WTC11 (cell line): ENCODE measurements around the gene EFHC2. TPM values are rescaled to one million over a fixed set of nuclear protein-coding genes. Genes with fewer than 3 reads are reported as not detected.
"Not testable (repeated sequence)": the region's sequence is repeated elsewhere in the genome, so short reads cannot be mapped to it uniquely, and the experiment has no call there.

ENCODE experiments used
- ATAC-seq: fragments of 200-7000 bp; cut with Tn5 transposase; 2 replicates; pipeline ENCODE4 v1.10.0; 2021; ENCODE audit warnings: mild to moderate bottlenecking, moderate library complexity
- CTCF ChIA-PET: fragments of 300-600 bp; sonication (Branson Sonifier 250); formaldehyde crosslinking; loops from one replicate; lab custom pipeline; 2021; ENCODE audit warnings: antibody characterized with exemption; lab: Charles Lee
- POLR2A ChIA-PET: fragments of 350-600 bp; sonication (Branson Sonifier 250); formaldehyde crosslinking; loops from one replicate; lab custom pipeline; 2021; ENCODE audit warnings: antibody characterized with exemption; lab: Charles Lee
- DNase-seq: peaks from one replicate; pipeline ENCODE4 v3.0.0; 2021; ENCODE audit warnings: low spot score
- H3K27ac Mint-ChIP-seq: 2 replicates; pipeline ENCODE4 v1.8.0; 2021; ENCODE audit warnings: mixed read lengths
- H3K27me3 Mint-ChIP-seq: 2 replicates; pipeline ENCODE4 v1.8.0; 2021; ENCODE audit warnings: low read depth, mild to moderate bottlenecking, moderate library complexity, mixed read lengths
- H3K36me3 Mint-ChIP-seq: 2 replicates; pipeline ENCODE4 v1.8.0; 2021; ENCODE audit warnings: mixed read lengths
- H3K4me1 Mint-ChIP-seq: 2 replicates; pipeline ENCODE4 v1.8.0; 2022; ENCODE audit warnings: mixed read lengths
- H3K4me3 Mint-ChIP-seq: 2 replicates; pipeline ENCODE4 v1.8.0; 2021; ENCODE audit warnings: mild to moderate bottlenecking, moderate library complexity, mixed read lengths
- H3K9me3 Mint-ChIP-seq: 2 replicates; pipeline ENCODE4 v1.8.0; 2021; ENCODE audit warnings: mixed read lengths
- CBFB ChIP-seq: sonication (generic); formaldehyde crosslinking; IDR thresholded peaks from 2 replicates; pipeline ENCODE4 v1.8.1; 2022; ENCODE audit warnings: mild to moderate bottlenecking, low read depth, missing genetic modification reagents
- FOXK1 ChIP-seq: sonication (generic); formaldehyde crosslinking; IDR thresholded peaks from 2 replicates; pipeline ENCODE4 v1.8.0; 2022; ENCODE audit warnings: mild to moderate bottlenecking, moderate library complexity, missing genetic modification reagents
- FOXP4 ChIP-seq: sonication (generic); formaldehyde crosslinking; IDR thresholded peaks from 2 replicates; pipeline ENCODE4 v1.8.0; 2022; ENCODE audit warnings: mild to moderate bottlenecking, missing genetic modification reagents
- GABPB1 ChIP-seq: sonication (generic); formaldehyde crosslinking; IDR thresholded peaks from 2 replicates; pipeline ENCODE4 v1.8.1; 2023; ENCODE audit warnings: mild to moderate bottlenecking, missing genetic modification reagents
- GTF2I ChIP-seq: fragments of 250-450 bp; sonication (Bioruptor Pico); conservative IDR thresholded peaks from 2 replicates; pipeline ENCODE4 v1.4.0; 2021; ENCODE audit warnings: mild to moderate bottlenecking
- IRF1 ChIP-seq: sonication (generic); formaldehyde crosslinking; IDR thresholded peaks from 2 replicates; pipeline ENCODE4 v1.8.0; 2023; ENCODE audit warnings: missing genetic modification reagents
- OVOL2 ChIP-seq: fragments of 250-450 bp; sonication (Bioruptor Pico); IDR thresholded peaks from 2 replicates; pipeline ENCODE4 v1.9.0; 2021; ENCODE audit warnings: mild to moderate bottlenecking, borderline replicate concordance
- PREB ChIP-seq: sonication (generic); formaldehyde crosslinking; IDR thresholded peaks from 2 replicates; pipeline ENCODE4 v1.8.1; 2022; ENCODE audit warnings: mild to moderate bottlenecking, missing genetic modification reagents, moderate library complexity, borderline replicate concordance
- SMAD3 ChIP-seq: sonication (generic); formaldehyde crosslinking; IDR thresholded peaks from 2 replicates; pipeline ENCODE4 v1.8.0; 2022; ENCODE audit warnings: missing genetic modification reagents, mild to moderate bottlenecking, borderline replicate concordance
- ZNF281 ChIP-seq: sonication (generic); formaldehyde crosslinking; IDR thresholded peaks from 2 replicates; pipeline ENCODE4 v1.8.0; 2023; ENCODE audit warnings: mild to moderate bottlenecking, missing genetic modification reagents
- ZNF396 ChIP-seq: fragments of 250-450 bp; sonication (Bioruptor Pico); IDR thresholded peaks from 2 replicates; pipeline ENCODE4 v1.8.0; 2021; ENCODE audit warnings: mild to moderate bottlenecking, moderate library complexity, borderline replicate concordance
- ZNF423 ChIP-seq: fragments of 250-450 bp; sonication (Bioruptor Pico); IDR thresholded peaks from 2 replicates; pipeline ENCODE4 v2.1.2; 2022; ENCODE audit warnings: mild to moderate bottlenecking, moderate library complexity
- ZNF532 ChIP-seq: fragments of 250-450 bp; sonication (Bioruptor Pico); IDR thresholded peaks from 2 replicates; pipeline ENCODE4 v1.9.0; 2021; ENCODE audit warnings: mild to moderate bottlenecking, borderline replicate concordance
- total RNA-seq: library from RNA; stranded (reverse); gene quantifications from 3 replicates; pipeline ENCODE4 v1.2.3, GENCODE V29; 2021

The EFHC2 gene
- total RNA-seq, 1 experiment from 2014 or later = 2.1 TPM

GRCh38 chrX:44252688-44253574 is 90.5 kb downstream of the EFHC2 start:
- not testable (repeated sequence) for H3K4me3 Mint-ChIP-seq

GRCh38 chrX:44247468-44247867 is 96.0 kb downstream of the EFHC2 start:
- Mint-ChIP-seq H3K27me3 (no peaks in the 10 kb centered on the region), H3K9me3 (no peaks in the 10 kb centered on the region), H3K4me1 (peaks cover 34% of the 10 kb centered on the region), H3K36me3 (no peaks in the 10 kb centered on the region), H3K27ac (no peak overlapping the region), H3K4me3 (no peak overlapping the region)
- ChIA-PET CTCF (interaction anchor here (0.5 to 0.7 kb wide), 2 partner anchors 221 to 289 kb away, joined by 3 read pairs; no protein-coding TSS in a partner anchor), POLR2A (no interaction called here)
- no peak for ATAC-seq
- DNase-seq = no peak
- no peak for TF ChIP-seq PREB (CRISPR knock-in tag)
- no peak for TF ChIP-seq ZNF281 (CRISPR knock-in tag)
- no peak for TF ChIP-seq GTF2I
- TF ChIP-seq SMAD3 (CRISPR knock-in tag) = no peak
- TF ChIP-seq OVOL2 (CRISPR knock-in tag) = no peak
- no peak for TF ChIP-seq CBFB (CRISPR knock-in tag)
- no peak for TF ChIP-seq IRF1 (CRISPR knock-in tag)
- TF ChIP-seq ZNF396 (CRISPR knock-in tag) = no peak
- TF ChIP-seq ZNF532 (CRISPR knock-in tag) = no peak
- TF ChIP-seq GABPB1 (CRISPR knock-in tag) = no peak
- TF ChIP-seq ZNF423 (CRISPR knock-in tag) = no peak
- no peak for TF ChIP-seq FOXP4

More at GRCh38 chrX:44252688-44253574, 90.5 kb downstream of the EFHC2 start:
- CTCF ChIA-PET = interaction anchor here (0.6 to 1.6 kb wide), 3 partner anchors 9 to 714 kb away, joined by 3 to 12 read pairs (median 4); no protein-coding TSS in a partner anchor
- Mint-ChIP-seq H3K4me1 (peaks cover 22% of the 10 kb centered on the region), H3K36me3 (peaks cover 23% of the 10 kb centered on the region), H3K9me3 (peaks cover 33% of the 10 kb centered on the region)
- ATAC-seq (peak; percentile 68), DNase-seq (peak; percentile 48)
- POLR2A ChIA-PET, H3K27me3 Mint-ChIP-seq, H3K27ac Mint-ChIP-seq: not testable (repeated sequence)
- TF ChIP-seq ZNF281 (CRISPR knock-in tag) (0 out of 2 replicates have a peak, but pooled peaks have one; percentile 35), FOXK1 (CRISPR knock-in tag) (peak; percentile 66; the same call in 1 of the 2 replicates)
